Right hindlimb (tissue), 1 donor: Measurements from ENCODE around the gene CDC37.
"Not testable (repeated sequence)": the region's sequence is repeated elsewhere in the genome, so short reads cannot be mapped to it uniquely, and the experiment has no call there.

Experiments
- DNase-seq: peaks from one replicate; pipeline ENCODE4 v3.0.0-alpha.2; 2018

Gene CDC37

DNA sequence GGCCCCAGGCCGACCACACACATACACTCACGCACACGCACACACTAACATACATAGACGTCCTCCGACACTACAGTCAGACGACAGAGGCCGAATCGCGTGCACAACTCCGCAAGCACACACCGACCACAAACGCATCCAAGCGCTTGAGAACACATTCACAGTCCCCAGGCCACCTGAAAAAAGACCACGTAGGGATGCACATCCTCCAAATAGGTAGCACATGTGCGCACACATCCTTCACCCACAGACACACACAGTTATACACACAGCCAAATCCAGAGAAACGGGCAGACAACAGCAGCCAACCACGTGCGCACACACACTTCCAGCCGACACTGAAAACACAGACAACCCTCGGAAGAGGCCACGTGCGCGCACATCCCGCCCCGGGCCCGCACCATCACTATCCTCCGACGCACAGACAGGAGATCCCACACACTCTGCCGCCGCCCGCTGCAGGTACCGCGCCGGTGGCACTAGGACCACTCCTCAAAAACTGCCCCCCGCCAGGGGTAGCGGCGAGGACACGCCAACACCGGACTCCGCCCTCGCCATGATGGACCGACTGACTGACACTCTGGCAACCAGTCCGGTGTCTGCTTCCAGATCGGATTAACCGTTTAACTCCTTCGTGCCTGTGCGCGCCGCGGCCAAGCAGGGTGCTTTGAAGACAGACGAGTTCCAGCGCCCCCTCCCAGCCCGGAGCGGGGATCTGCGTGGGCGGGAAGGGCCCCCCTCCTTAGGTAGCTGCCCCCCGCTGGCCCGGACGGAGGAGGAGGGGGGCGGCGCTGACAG lies 16.5 kb upstream of the CDC37 start:
- DNase-seq: peak; percentile 48

DNA sequence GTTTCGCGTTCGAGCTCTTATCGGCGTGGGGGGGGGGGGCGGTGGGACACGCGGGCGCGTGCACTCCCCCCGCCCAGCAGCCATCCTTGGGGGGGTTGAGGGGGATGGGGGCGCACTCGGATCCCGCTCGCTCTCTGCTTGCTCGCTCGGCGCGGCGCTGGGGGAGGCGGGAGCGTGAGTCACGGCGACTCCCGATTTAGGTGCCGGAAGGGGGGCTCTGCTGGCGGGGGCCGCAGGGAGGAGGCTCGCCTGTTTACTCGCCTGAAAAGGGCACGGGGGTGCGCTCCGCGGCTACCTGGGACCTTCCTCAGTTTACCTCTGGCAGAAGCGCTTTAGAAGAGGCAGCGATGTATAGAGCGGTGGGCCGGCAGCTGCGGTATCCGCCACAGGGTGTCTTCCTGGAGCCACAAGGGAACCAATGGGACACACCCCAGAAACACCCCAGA lies 15.9 kb upstream of the CDC37 start:
- no peak for DNase-seq

DNA sequence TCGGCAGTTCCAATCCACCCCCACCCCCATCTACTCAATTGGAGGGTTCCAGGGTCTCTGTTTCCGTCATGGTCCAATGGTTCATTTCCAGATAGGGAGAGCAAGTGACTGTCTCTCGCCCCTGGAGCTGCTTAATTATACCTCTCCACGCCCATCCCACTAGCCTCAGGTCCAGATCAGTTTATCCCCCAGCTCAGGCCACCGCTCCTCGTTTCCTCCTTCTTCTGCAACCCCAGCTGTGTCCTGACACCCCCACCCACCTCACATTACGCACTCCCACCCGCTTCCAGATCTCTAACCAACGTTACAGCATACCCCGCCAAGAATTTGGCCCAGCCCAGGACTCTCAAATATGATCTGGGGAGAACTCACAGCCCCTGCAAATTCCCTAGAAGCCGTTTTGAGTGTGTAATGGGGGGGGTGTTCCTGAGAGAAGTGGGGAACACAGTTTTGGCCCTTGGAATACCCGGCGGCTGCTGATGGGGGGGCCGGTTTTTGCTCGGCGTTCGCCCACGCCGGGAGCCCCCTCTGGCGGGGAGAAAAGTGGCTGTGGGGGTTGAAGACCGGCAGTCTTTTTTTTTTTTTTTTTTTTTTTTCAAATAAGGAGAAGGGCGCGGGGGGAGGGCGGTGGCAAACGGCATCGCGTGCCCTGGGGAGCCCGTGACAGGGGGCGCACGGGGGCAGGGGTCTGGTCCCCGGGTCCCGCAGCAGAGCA lies 15.3 kb upstream of the CDC37 start:
- DNase-seq: no peak

DNA sequence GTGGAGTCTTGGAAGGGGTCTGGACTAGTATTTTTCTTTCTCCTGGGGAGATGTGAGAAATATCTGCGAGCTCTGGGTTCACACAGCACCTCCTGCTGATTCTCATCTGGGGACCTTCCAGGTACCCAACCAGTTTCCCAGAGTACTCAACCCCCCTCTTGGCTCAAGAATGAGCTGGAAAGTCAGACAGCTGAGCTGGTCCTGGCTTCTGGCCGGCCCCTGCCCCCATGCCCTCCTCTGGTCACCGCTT lies 14.8 kb upstream of the CDC37 start:
- DNase-seq: no peak

DNA sequence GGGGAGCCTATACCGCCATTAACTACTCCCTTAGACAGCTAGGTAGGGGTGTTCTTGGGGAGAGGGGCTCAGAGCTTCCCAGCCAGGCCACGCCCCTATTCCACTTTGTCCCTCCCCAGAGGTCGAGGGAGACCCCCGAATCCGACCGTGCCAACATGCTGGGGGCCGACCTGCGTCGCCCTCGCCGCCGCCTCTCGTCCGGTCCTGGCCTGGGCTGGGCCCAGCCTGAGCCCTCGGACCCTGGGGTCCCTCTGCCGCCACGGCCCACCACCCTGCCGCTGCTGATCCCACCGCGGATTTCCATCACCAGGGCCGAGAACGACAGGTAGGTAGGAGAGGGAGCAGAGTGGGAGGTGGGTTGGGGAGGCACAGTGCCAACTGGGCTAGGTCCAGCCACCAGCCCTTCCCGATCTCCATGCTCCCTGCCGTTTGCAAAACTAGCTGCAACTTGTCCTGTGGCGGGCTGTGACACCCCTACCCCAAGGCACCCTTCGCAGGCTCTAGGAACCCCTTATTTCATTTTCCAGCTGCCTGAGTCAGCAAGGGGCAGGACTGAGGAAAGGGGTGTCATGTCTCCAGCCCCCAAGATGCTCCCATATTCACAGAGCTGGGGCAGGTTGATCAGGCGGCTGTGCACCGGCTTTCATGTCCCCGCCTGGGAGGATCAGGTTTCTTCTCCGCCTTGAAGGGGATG lies 14.3 kb upstream of the CDC37 start:
- DNase-seq: no peak

DNA sequence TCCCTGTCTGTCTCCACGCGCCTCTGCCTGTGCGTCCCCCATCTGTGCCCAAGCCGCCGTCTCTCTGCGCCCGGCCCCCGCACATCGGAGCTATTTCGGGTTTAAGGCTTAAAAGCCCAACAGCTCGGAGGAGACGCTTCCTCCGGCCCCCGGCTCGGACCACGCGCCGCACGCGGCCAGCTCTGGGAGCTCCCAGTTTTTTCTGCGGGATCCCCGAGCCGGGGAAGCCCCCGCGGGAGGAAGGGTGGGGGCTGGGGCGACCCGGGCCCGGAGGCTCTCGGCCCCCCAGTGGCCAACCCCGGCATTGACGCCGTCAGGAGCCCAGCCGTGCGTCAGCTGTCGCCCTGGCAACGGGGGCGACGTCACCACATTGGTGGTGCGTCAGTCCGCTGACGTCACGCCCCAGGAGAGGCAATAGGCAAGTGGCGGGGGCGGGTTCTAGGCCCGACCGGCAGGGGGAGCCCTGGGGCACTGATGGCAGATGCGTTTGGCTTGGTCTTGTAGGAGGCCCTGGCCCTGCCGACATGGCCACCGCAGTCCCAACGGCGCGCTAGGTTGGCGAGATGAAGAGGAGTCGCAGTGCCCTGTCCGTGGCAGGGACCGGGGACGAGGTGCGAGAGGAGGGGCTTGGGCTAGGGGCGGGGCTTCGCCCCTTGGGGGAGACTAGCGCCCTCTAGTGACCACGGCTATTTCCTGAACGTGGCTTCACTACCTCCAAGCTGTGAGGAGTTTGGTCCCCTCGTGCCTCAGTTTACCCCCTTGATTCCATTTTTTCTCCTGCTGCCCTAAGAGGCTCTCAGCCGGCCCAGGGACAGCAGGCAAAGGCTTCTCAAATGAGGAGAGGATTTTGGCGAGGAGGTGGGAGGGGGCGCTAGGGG lies 13.3 kb upstream of the CDC37 start:
- peak; percentile 82 for DNase-seq

DNA sequence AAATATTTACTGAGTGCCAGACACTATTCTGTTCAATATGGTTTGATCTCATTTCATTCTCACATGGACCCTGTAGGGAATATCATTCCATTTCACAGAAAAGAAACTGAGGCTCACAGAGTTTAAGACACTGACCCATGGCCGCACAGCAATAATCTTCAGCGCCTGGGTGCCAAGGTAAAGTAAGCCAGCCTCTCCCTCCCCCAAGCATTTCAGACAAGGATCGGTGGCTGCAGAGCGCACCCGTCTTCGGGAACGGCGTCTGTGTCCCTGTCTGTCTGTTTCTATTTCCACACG lies 12.7 kb upstream of the CDC37 start:
- DNase-seq: no peak

DNA sequence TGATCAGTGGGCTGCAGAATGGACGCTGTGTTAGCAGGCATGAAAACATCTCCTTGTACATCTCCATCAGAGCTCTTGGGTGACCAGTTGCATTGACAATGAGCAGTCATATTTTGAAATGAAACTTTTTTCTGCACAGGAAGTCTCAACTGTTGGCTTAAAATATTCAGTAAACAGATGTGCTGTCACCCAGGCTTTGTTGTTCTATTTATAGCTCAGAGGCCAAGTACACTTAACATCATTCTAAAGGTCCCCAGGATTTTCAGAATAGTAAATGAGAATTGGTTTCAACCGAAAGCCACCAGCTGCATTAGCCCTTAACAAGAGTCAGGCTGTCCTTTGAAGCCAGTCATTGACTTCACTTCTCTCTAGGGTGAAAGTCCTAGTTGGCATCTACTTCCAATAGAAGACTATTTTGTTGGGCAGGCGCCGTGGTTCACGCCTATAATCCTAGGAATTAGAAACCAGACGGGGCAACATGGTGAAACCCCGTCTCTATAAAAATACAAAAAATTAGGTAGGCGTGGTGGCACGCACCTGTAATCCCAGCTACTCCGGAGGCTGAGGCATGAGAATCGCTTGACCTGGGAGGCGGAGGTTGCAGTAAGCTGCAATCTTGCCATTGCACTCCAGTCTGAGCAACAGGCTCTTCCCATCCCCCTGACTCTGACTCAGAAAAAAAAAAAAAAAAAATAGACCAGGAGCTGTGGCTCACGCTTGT lies 9.1 kb upstream of the CDC37 start:
- peak; percentile 3 for DNase-seq

DNA sequence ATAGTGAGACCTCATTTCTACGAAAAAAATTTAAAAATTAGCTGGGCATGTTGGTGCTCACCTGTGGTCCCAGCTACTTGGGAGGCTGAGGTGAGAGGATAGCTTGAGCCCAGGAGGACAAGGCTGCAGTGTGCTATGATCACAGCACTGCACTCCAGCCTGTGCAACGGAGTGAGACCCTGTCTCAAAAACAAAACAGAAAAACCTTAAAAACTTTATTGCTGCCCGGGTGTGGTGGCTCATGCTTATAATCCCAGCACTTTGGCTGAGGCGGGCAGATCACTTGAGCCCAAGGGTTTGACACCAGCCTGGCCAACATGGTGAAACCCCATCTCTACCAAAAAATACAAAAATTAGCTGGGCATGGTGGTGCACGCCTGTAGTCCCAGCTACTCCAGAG lies 7.9 kb upstream of the CDC37 start:
- not testable (repeated sequence) for DNase-seq

DNA sequence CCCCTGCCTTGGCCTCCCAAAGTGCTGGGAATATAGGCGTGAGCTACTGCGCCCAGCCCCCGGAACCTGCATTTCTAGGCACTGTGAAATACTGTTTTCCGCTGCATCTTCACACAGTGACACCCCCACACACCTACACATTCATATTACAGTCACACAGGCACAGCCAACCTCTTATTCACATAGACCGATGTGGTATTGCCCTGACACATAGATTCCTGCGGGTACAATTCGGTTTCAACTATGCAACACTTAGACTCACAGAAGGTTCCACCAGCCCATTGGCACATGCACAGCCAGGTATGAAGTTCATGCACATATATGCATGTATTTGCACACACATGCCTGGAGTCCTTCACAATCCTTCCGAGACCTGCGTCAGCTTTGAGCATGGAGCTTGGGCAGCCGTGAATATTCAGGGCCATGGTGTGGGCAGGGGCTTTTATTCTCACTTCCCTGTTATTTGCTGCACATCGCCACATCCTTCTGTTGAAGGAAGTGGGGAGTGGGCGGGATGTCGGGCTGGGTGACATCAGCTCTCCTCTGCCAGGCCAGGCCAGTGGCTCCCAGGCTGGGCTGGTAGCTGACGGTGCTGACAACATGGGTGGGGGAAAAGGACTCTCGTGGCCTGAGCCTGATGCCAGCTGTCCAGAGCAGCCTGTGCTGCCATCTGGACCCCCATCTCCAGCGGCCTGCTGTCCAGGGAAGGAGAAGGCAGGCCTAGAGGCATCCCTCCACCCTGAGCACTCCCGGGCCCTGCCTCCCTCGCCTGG lies 5.4 kb upstream of the CDC37 start:
- no peak for DNase-seq

DNA sequence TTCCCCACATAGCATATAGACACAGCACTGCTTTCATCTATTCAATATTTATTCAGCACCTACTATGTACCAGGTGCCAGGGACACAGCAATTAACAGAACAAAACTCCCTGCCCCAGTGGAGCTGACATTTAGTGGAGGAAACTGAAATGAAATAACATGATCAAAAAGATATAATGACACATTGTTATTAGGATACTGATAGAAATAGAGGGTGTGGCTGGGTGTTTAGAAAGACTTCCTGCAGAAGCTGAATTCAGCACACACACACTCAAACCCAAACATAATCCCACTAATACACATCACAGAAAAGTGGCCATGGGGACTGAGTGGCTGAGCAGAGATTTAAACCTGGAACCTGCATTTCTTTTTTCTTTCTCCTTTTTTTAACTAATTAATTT lies 3.8 kb upstream of the CDC37 start:
- no peak for DNase-seq

DNA sequence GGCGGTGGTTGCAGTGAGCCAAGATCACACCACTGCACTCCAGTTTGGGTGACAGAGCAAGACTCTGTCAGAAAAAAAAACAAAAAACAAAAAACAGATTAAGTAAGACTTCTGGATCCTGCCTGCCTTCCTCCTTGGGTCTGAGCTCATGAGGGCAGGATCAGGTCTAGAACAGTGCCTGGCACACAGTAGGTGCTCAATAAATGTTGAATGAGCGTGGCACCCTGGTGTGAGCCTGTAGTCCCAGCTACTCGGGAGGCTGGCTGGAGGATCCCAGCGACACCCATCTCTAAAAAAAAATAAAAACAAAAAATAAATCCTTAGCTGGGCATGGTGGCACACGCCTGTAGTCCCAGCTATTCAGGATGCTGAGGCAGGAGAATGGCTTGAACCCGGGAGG lies 2.8 kb upstream of the CDC37 start:
- no peak for DNase-seq

DNA sequence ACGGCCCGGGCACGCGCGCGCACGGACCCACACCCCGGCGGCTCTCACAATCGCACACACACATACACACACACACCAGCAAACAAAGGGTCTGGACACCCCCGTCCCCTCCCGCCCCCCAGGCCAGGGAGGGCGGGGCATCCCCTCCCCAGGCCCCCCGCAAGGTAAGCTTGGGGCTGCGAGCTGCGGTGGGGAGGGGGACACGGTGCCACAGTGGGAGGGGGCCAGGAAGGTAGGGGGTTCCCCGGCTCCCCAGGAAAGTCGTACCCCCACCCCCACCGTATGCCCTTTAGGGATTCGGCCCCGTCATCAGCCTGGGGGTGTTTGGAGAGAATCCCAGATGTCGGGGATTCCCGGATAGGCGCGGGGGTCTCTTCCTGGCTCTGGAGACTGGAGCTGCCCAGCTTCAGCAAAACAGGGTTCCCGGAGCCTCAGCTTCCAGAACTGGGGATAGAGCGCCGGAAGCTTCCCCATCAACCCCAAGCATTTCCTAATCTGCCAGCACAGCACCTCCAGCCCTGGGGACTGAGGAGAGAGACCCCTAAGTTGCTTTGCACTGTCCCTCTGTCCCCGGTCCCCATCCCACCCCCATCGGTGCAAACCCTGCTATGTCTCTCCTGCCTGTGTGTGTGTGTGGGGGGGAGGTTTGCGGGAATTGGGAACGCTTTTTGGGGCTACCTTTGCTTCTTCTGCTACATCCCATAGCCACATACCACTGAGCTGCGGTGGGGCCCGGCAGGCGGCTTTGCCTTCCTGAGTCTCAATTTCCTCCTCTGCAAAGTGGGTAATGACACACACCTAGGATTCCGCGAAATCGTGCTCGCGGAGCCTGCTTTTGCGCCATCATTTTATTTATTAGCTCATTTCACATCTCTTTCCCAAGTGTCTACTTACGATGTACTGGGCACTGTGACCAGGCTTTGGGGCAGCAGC lies 1.8 kb upstream of the CDC37 start:
- no peak for DNase-seq

DNA sequence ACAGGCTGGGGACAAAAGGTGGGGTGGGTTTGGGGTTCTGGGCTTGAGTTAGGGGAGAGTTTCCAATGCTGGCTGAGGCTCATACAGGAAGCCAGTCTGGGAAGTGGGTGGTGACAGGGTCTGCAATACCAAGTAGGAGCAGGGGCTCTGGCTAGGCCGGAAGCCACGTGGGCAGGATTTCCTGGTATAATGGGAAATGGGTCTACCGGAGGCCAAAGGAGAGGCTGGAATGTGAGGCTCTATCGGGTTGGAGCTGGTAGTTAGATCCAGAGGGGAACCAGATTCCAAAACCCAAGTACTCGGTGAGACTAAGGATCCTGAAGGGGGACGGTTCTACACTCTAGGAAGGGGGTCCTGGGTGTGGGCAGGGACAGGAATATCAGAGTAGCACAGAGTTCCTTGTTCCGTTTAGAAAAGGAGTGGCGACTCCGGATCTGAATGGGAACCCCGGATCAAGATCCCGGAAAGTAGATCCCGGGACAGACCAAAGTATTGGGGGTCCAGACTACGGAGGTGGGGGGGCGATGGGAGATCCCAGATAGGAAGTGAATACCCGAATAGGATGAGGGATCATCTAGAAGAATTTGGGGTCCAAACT lies 802 bp downstream of the CDC37 start:
- peak; percentile 45 for DNase-seq

DNA sequence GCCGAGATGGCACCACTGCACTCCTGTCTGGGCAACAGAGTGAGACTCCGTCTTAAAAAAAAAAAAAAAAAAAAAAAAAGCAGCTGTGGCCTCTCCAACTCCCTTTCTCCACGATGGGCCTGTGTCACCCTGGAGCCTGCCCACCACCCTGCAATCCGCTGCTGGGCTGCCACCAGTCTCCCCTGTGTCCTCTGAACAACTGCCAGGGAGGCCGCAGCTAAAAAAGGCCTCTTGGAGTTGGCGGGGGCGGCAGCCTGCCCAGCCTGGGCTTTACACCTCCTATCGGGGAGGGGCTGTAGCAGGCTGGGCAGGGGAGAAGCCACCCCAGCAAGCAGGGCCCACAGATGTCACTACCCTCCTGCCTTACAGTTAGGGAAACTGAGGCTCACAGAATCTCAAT lies 3.5 kb downstream of the CDC37 start:
- DNase-seq: no peak

DNA sequence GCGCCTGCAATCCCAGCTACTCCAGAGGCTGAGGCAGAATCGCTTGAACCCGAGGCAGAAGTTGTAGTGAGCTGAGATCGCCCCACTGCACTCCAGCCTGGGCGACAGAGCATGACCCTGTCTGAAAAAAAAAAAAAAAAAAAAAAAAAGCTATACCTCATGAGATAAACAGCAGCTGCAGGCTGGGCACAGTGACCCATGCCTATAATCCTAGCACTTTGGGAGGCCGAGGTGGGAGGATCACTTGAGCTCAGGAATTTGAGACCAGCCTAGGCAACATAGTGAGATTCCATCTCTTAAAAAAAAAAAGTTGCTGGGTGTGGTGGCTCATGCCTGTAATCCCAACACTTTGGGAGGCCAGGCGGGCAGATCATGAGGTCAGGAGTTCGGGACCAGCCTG lies 4.0 kb downstream of the CDC37 start:
- DNase-seq: not testable (repeated sequence)

DNA sequence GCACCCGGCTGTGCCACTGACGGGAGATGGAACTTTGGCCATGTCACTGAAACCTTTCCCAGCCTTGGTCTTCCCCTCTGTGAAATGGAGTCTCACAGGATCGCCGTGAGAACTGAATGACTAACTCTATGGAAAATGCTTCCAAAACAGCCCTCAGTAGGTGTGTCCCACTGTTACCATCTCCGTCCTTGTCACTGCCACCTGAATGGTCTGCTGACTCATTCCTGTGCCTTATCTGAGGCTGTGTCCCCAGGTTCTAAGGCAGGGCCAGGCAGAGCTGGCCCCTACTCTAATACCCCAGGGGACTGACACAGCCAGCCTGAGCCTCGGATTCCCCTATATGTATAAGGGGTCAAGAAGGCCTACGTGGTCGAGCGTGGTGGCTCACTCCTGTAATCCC lies 4.5 kb downstream of the CDC37 start:
- no peak for DNase-seq

DNA sequence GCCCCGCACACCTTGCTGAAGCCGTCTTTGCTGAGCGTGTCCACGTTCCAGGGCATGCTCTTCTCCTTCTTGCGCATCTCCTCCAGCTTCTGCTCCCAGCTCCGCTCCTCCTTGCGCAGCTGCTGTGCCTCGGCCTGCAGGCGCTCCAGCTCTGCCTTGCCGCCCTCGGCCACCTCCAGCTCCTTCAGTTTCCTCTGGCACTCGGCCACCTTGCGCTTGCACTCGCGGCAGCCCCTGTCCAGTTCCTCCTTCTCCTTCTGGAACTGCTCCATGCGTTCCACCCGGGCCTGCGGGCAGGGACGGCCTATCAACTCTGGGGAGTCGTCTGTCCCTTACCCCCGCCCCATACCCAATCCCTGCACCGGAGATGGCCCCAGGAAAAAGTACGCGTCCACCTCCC lies 7.4 kb downstream of the CDC37 start:
- no peak for DNase-seq

DNA sequence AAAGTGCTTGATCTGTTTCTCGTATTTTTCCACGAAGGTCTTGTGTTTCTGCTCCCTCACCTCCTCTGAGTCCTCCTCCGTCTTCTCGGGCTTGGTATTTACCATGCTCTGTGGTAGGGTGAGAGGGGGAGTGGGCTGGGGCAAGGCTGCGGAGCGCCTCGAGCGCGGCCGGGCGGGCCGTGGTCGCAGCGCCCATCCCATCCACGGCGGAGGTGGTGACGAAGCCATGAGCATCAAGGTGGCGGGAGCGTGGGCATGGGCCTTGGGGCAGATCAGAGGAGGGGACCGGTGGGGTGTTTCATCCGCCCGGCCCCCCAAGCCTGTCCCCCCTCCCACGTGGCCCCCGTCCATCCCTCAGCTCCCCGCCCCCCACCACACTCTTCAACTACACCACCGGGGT lies 7.9 kb downstream of the CDC37 start:
- no peak for DNase-seq

DNA sequence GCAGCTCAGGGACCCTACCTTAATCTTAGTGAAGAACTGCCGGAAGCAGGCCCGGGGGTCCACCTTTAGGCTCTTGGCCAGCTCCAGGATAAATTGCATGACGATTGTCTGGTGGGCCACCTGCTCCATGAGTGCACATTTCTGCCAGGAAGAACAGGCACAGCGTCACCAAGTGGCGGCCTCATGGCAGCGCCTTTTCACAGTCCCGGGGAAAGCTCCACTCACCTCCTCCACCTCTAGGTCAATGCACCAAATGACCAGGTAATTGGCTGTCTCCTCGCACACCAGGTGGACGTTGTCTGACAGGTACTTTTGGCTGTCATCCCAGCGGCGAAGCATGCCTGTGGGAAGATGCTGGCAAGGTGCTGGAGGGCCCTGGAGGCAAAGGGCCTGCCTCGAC lies 8.3 kb downstream of the CDC37 start:
- no peak for DNase-seq
